Mucosa of descending colon (tissue), 3 donors: ENCODE results near the gene RALGPS1. TPM values are rescaled to one million over a fixed set of nuclear protein-coding genes. Genes with fewer than 3 reads are reported as not detected.

Experiments
- ATAC-seq: fragments of 200-7000 bp; cut with Tn5 transposase; one replicate; pipeline ENCODE4 v1.9.1; 2020; ENCODE audit warnings: mild to moderate bottlenecking, moderate library complexity
- DNase-seq, 3 donors: peaks; one replicate each; pipeline ENCODE4 v3.0.0-alpha.2; 2020
- H3K36me3 ChIP-seq: fragments of 200-600 bp; one replicate; pipeline ENCODE4 v1.8.0; 2021; ENCODE audit warnings: low read depth, mild to moderate bottlenecking
- H3K4me1 ChIP-seq: fragments of 200-600 bp; one replicate; pipeline ENCODE4 v1.8.0; 2021; ENCODE audit warnings: low read depth, mild to moderate bottlenecking
- H3K4me3 ChIP-seq: fragments of 200-600 bp; one replicate; pipeline ENCODE4 v1.8.0; 2021; ENCODE audit warnings: mild to moderate bottlenecking
- H3K9me3 ChIP-seq: fragments of 200-600 bp; one replicate; pipeline ENCODE4 v1.8.0; 2021; ENCODE audit warnings: mild to moderate bottlenecking
- intact Hi-C, 2 donors: fragments of 100-400 bp; cut with DNase I in 1 of 2; cut with micrococcal nuclease in 1 of 2; formaldehyde crosslinking; loops; one replicate each; pipeline versions ENCODE4 v1.11.0 to v1.11.1; 2022; cut with DNase I, micrococcal nuclease
- total RNA-seq, 3 donors: library from RNA; stranded (reverse); fragmentation: NEBNext Ultra II Directional in 2 of 3; extraction: Animal tissue kit (Norgen Biotek cat#: 25700) in 2 of 3; gene quantifications; one replicate each; pipeline versions ENCODE4 v1.2.1 to v1.2.4, GENCODE V29; 2021 to 2023
- TF ChIP-seq, protein P1 (sequence below): fragments of 200-600 bp; IDR thresholded peaks from one replicate; pipeline ENCODE4 v1.8.0; 2022; ENCODE audit warnings: antibody characterized with exemption, mild to moderate bottlenecking
- donor health status: DM: no; HTN: no; CAD: no; lungs with moderate emphysema.
- donor health status: DM: no; HTN: no; CAD: no.
- donor health status: DM: no; HTN: yes; CAD: no.

The RALGPS1 gene
- total RNA-seq, 3 donors from 2014 or later, result 31.3 to 55.4 (median 32.1) TPM

DNA sequence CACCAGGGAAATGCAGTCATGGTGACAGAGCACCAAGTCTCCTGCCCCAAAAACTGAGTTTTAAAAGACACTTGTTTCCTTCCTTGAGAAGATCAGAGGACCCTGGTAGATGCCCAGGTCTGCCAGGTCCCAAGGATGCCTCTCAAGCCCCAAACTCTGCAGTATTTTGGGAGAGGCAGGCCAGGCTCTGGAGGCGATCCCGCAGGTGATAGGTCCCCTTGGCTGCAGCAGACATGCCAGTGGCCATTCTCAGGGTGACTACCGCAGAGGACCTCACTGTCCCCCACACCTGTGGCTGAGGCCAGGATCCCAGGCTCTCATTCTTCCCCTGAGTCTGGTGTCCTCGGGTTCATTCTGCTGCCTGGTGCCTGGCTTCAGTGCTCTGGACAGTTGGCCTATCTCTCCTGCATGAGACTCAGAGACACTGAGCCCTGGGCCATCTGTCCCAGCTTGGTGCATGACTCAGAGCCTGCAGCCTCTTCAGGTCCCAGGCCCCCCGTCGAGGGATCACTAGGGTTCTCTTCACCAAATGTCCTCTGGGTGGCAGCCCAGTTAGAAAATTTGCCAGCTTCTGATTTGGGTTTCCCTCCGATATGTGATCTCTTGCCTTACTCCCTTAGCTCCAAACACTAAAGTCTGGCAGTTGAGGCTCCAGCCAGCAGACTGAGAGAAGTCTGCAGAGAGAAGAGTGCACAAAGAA, 290.3 kb downstream of the RALGPS1 start:
- TF ChIP-seq, protein P1, sequence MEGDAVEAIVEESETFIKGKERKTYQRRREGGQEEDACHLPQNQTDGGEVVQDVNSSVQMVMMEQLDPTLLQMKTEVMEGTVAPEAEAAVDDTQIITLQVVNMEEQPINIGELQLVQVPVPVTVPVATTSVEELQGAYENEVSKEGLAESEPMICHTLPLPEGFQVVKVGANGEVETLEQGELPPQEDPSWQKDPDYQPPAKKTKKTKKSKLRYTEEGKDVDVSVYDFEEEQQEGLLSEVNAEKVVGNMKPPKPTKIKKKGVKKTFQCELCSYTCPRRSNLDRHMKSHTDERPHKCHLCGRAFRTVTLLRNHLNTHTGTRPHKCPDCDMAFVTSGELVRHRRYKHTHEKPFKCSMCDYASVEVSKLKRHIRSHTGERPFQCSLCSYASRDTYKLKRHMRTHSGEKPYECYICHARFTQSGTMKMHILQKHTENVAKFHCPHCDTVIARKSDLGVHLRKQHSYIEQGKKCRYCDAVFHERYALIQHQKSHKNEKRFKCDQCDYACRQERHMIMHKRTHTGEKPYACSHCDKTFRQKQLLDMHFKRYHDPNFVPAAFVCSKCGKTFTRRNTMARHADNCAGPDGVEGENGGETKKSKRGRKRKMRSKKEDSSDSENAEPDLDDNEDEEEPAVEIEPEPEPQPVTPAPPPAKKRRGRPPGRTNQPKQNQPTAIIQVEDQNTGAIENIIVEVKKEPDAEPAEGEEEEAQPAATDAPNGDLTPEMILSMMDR, result no peak
- Histone ChIP-seq H3K9me3 (no peaks in the 10 kb centered on the region), H3K4me3 (no peak overlapping the region), H3K36me3 (no peaks in the 10 kb centered on the region), H3K4me1 (no peaks in the 10 kb centered on the region)
- intact Hi-C loops, result no loop called here
- ATAC-seq (no peak), DNase-seq (no peak)

DNA sequence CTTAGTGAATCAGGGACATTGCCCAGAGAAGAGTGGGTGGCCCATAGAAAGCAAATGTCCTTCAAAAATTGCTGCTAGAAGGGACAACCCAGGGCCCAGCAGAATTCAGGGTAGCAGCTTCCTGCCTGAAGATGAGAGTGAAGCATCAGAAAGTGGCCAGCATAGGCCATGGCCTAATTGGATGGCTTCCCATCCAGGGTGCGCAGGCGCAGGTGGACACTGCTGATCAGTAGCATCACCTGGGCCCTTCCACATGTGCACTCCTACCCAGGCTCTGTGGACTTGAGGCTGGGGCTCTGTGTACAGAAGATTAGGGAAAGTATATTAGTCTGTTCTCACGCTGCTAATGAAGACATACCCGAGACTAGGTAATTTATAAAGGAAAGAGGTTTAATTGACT, 291.4 kb downstream of the RALGPS1 start:
- Histone ChIP-seq H3K36me3 (no peaks in the 10 kb centered on the region), H3K4me1 (no peaks in the 10 kb centered on the region), H3K9me3 (no peaks in the 10 kb centered on the region), H3K4me3 (no peak overlapping the region)
- intact Hi-C loops, result no loop called here
- TF ChIP-seq, protein P1, result no peak
- DNase-seq (no peak), ATAC-seq (no peak)

DNA sequence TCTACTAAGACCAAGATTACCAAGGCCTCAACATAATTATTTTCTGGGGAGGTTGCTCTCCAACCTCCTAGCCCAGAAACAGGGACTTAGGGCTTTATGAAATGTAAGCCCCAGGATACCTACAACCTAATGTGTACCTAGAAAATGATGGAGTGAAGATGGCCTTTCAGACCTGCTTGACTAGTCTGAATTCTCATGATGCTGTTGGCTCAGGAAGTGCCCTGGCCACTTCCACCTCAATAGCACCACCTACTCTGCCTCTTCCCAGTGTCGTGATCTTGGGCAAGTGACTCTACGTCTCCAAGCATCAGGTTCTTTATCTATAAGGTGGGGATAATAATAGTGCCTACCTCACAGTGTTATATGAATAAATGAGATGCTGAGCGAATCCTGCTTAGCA, 292.1 kb downstream of the RALGPS1 start:
- no peak overlapping the region for H3K4me3 ChIP-seq
- no peaks in the 10 kb centered on the region for H3K4me1 ChIP-seq
- intact Hi-C loops, result no loop called here
- DNase-seq (no peak), ATAC-seq (no peak)
- no peaks in the 10 kb centered on the region for H3K36me3 ChIP-seq
- H3K9me3 ChIP-seq, result no peaks in the 10 kb centered on the region
- TF ChIP-seq, protein P1, result no peak

DNA sequence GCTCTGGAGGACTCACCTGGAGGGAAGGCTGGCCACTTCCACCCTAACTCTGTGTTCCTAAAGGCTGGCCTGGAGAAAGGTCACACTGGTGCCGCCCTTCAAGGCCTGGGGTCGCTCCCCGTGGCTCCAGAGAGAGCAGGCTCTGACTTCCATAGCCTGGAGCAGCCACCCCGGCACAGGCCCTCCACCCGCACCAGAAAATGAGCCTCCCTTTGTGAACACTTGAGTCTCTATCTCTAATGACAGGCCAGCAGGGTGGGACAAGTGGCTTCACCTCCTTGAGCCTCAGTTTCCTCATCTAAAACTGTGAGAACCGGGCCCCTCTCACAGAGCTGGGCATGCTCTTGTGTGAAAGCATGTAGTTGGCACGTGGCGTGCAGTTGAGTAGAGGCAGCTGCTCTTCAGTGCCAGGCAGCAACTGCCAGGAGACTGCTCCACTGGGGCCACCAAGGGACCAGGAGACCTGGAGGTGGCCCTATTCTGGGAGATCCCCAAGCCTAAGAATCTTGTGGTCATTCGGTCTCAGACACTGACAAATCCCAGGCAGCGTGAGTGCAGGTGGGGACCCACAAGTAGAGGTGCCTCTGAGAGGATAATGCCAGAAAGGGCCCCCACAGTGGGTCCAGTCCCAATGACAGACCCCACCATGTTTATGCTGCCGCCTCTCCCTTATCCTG, 293.3 kb downstream of the RALGPS1 start:
- ATAC-seq (no peak), DNase-seq (no peak)
- TF ChIP-seq, protein P1, result no peak
- no peaks in the 10 kb centered on the region for H3K36me3 ChIP-seq
- intact Hi-C loops, result no loop called here
- H3K4me1 ChIP-seq, result no peaks in the 10 kb centered on the region
- H3K9me3 ChIP-seq, result no peaks in the 10 kb centered on the region
- H3K4me3 ChIP-seq, result no peak overlapping the region

DNA sequence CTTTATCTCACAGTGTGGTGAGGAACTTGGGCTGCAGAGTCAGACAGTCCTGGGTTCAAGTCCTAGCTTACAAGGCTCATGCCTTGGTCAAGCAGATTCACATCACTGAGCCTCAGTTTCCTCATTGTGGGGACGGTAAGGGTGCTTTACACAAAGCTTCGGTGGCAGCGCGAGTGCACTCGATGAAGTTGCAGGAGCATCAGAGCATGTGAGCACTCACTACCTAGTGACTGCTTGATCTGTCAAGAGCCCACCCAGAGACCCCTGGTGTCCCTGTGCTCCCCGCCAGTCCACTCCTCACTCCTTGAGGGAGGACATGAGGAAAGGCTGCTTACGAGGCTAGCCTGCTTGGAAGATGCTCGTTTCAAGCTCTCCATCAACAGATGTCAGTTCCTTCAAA, 293.8 kb downstream of the RALGPS1 start:
- intact Hi-C loops, result no loop called here
- ATAC-seq (no peak), DNase-seq (no peak)
- Histone ChIP-seq H3K9me3 (no peaks in the 10 kb centered on the region), H3K36me3 (no peaks in the 10 kb centered on the region), H3K4me1 (no peaks in the 10 kb centered on the region), H3K4me3 (no peak overlapping the region)
- TF ChIP-seq, protein P1, result no peak
